Measurements from ENCODE around the gene TASL.
"Not testable (repeated sequence)": the region's sequence is repeated elsewhere in the genome, so short reads cannot be mapped to it uniquely, and the experiment has no call there.

TASL gene

DNA sequence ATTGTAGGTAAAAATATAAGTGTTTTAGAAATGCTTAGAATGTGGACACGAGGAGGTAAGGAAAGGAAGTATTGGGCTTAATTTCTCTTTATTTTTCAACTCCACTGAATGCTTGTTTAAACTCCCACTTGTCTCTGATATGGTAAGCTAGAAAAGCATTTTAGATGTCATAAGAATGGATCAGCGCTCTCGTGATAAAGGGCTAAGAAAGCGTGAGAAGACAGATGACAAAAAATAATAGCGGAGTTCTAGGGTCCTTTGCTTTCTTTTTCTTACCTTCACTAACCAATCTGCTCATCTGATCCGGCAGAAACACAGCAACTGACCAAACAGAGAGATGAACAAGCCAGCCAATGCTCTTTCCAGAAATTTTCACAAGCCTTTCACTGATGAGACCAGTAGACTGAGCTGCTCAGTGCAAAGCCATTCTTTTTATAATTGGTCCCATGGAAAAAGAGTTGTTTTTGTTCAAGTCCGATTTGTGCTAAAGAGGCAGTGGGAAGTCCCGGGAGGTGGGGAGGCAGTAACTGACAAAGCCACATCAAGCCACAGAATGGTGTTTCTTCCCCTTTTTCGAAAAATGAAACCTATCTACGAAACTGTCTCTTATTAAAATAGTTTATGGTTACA is at the start of gene TASL:
Gene TASL (minus strand): TSS at position 405 of the 630 bp plus-strand sequence. CDS start 17,411 bp downstream, outside the sequence.
- no peak for DNase-seq (ENCODE audit: low read depth, low spot score)

DNA sequence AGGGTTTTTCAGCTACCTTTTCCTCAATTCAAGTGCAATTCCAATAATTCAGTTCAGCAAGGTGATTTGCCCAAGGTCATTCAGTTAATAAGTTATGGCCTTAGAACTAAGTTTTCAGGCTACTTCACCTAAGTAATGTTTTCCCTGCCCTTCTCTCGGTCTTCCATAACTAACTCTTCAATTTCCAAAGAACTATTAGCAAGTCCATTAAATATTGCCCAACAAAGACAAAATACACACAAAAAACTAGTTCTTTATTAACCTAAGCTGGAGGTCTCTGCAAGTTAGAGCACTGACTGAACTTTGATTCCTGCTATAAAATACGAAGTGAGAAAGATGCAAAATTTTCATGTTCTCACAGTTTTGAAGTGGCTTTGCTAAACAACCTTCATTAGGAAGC is 48.8 kb upstream of the TASL start:
- DNase-seq (ENCODE audit: low read depth, low spot score) = no peak

DNA sequence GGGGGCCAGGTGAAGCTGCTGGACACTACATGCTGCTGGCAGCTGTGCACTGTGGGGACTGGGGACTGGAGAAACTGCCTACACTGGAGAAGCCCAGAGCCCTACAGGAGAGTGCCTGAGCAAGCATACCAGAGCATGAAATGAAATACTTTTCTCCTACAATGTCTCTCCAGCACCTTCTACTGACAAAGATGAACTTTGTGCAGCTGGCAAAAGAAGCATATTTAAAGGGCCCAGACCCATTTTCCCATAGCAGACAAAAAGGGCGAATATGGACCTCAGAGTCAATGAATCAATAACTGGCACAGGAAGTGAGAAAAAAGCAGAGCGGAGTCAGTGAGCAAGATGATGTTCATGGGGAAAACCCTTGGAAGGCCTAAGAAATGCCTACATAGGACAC is 44.8 kb upstream of the TASL start:
- no peak for DNase-seq (ENCODE audit: low read depth, low spot score)

- DNase-seq (ENCODE audit: low read depth, low spot score) = no peak
Observed at GRCh38 chrX:30620980-30621618, 43.5 kb upstream of the TASL start.

DNA sequence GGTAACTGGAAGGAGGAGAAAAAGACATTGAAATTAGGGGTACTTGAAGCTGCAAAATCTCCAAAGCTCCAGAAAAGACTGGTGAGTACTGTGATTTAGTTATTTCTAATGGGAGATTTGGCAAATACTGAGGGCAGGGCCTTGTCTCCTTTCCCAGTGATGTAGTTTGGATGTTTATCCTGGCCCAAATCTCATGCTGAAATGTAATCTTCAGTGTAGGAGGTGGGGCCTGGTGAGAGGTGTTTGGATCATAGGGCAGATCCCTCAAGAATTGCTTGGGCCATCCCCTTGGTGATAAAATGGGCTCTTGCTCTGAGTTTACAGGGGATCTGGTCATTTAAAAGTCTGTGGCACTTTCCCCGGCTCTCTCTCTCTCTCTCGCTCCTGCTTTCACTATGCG is 42.6 kb upstream of the TASL start:
- DNase-seq (ENCODE audit: low read depth, low spot score) = no peak

- no peak for DNase-seq (ENCODE audit: low read depth, low spot score)
Observed at GRCh38 chrX:30618160-30618765, 40.7 kb upstream of the TASL start.

DNA sequence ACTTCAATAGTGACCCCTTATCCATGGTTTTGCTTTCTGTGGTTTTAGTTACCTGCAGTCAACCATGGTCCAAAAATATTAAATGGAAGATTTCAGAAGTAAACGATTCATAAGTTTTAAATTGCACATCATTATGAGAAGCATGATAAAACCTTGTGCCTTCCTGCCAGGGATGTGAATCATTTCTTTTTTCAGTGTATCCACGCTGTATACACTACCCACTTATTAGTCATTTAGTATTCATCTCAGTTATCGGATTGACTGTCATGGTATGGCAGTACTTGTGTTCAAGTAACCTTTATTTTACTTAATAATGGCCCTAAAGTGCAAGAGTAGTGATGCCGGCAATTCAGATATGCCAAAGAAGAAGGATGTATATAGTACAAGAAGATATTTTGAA is 37.7 kb upstream of the TASL start:
- DNase-seq (ENCODE audit: low read depth, low spot score) = no peak

- no peak for DNase-seq (ENCODE audit: low read depth, low spot score)
Observed at GRCh38 chrX:30613721-30614120, 36.2 kb upstream of the TASL start.

DNA sequence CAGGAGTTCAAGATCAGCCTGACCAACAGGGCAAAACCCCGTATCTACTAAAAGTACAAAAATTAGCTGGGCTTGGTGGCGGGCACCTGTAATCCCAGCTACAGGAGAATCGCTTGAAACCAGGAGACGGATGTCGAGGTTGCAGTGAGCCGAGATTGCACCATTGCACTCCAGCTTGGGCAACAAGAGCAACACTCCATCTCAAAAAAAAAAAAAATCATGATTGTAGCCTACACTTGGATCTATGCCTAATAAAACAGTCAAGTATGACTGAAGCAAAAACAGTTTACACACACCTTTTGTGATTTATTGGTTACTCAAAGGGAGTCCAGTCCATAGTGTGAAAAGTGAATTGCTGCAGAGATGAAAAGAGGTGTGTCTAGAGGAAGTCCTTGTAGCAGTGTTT is 34.7 kb upstream of the TASL start:
- no peak for DNase-seq (ENCODE audit: low read depth, low spot score)

DNA sequence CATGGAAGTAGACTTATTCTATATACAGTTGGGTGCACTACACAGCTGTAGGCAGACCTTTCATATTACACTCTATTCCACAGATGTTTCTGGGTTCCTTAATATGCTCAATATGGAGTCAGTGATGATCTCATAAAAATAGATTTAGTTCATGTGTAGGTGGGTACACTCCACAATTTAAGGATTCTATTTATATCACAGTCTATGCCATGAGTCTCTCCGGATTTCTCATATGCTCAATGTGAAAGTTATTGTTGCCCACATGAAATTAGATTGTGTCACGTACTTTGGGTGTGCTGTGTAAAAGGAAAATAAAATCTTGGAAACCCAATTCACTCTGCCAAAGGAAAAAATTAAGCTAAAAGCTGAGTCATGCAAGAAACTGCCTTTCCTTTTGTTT is 32.5 kb upstream of the TASL start:
- no peak for DNase-seq (ENCODE audit: low read depth, low spot score)

- DNase-seq (ENCODE audit: low read depth, low spot score) = no peak
Observed at GRCh38 chrX:30607155-30607554, 29.6 kb upstream of the TASL start.

GRCh38 chrX:30600269-30601176 is 23.0 kb upstream of the TASL start:
- not testable (repeated sequence) for DNase-seq (ENCODE audit: low read depth, low spot score)

GRCh38 chrX:30597216-30598012 is 19.8 kb upstream of the TASL start:
- DNase-seq (ENCODE audit: low read depth, low spot score) = no peak

- DNase-seq (ENCODE audit: low read depth, low spot score) = no peak
Observed at GRCh38 chrX:30593440-30594200, 16.1 kb upstream of the TASL start.

DNA sequence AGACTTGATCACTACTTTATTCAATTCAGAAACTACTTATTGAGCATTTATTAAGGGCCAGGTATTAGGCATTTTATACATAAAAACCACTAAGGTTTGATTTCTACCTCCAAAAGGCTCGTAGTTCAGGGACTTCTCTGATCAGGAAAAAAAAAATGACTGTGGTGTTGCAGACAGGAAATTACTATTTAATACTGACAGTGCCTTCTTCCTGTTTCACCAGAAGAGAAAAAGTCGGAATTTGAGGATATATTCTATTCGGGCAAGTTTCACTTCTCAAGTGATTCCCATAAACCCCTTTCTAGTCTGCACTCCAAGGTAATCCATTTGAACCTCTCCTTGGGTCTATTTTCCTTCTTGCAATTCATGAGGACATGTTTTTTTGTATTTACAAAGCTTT is 15.3 kb upstream of the TASL start:
- DNase-seq (ENCODE audit: low read depth, low spot score) = no peak

DNA sequence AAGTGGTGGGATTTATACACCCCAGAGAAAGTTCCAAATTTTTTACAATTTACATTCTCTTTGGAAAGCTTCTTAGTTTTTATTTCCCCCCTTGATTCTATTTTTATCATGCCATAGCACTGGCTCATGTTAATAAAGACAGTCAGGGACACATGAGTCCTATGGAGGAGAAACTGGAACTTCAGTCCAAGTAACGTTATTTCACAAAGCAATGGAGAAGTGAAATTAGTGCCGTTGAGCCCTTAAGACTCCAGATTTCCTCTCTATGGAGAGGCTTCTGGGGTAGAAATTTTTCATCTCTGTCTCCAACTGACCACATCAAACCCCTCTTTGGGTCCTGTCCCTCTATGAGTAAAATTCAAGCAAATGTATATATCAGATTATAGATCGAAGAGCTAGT is 12.8 kb upstream of the TASL start:
- DNase-seq (ENCODE audit: low read depth, low spot score) = no peak

DNA sequence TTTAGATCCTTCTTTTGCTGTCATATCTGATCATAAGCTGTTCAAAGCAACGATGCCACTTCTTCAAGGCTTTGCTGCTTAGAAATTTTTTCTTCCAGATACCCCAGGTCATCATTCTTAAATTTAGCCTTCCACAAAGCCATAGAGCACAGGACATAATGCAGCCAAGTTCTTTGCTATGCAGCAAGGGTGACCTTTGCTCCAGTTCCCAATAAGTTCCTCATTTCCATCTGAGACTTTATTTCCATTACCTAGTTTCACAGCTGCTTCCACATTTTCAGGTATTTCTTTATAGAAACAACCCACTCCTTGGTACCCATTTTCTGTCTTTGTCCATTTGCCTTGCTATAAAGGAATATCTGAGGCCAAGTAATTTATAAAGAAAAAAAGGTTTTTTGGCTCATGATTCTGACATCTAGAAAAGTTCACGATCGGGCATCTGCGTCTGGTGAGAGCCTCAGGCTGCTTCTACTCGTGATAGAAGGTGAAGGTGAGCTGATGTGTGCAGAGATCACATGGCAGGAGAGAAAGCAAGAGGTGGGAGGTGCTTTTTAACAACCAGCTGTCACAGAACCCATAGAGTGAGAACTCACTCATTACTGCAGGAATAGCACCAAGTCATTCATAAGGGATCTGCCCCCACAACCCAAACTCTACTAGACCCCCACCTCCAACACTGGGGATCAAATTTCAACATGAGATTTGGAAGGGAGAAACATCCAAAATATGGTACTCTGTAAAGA is 11.8 kb upstream of the TASL start:
- DNase-seq (ENCODE audit: low read depth, low spot score) = no peak

DNA sequence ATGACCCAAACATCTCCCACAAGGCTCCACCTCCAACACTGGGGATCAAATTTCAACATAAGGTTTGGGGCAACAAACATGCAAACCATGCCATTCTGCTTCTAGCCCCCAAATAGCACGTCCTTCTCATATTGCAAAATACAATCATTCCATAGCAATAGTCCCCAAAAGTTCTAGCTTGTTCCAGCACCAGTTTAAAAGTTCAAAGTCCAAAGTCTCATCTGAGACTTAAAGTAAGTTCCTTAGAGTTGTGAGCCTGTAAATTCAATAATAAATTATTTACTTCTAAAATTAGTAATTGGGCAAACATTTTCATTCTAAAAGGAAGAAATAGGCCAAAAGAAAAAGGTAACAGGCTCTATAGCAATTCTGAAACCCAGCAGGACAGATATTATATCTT is 8.9 kb upstream of the TASL start:
- no peak for DNase-seq (ENCODE audit: low read depth, low spot score)

DNA sequence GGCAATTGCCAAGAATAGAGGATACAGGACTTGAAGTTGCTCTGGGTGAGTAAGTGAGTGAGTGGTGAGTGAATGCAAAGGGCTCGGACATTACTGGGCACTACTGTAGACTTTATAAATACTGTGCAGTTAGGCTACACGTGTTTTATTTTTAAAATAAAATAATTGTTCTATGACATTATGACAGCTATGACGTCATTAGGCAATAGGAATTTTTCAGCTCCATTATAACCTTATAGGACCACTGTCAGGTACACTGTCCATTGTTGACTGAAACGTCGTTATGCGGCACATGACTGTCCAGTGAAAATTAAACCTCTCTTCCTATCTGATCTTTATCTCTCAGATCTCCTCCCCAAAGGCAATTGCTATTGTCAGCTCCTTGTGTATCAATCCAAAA is 5.1 kb upstream of the TASL start:
- no peak for DNase-seq (ENCODE audit: low read depth, low spot score)

DNA sequence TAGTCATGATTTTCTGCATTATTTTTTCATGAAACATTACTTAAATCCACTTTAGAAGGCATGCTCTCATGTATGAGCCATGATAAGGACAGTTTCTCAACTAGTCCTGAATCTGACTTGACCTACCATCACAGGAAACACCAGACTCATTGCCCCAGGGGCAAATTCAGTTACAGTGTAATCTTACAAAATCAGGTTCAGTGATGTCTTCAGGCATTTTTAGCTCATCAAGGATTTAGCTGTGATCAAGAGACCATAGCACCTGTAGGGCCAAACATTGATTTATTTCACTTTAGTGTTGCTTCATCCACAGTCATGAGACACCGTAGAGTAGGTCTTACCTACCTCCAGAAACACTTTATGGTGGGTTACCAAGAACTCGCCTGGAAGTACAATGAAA is 3.1 kb upstream of the TASL start:
- no peak for DNase-seq (ENCODE audit: low read depth, low spot score)

All from activated naive CD8-positive, alpha-beta T cell treated with anti-CD3 and anti-CD28 coated beads, Interleukin-2, amount 50 U/mL, for 16 hours (primary cell).